T-helper 2 cell treated with Interferon-gamma antibody and Interleukin-4, amounts not matched to agents 100 ng/mL and 5 ng/mL, for 36 hours (primary cell): ENCODE measurements around the gene HLCS. TPM values are rescaled to one million over a fixed set of nuclear protein-coding genes. Genes with fewer than 3 reads are reported as not detected.

Experiments used
- intact Hi-C: fragments of 100-400 bp; cut with micrococcal nuclease; formaldehyde crosslinking; loops from one replicate; pipeline ENCODE4 v1.15.1; 2023
- total RNA-seq: library from RNA; stranded (reverse); gene quantifications from 2 replicates; pipeline ENCODE4 v1.2.3, GENCODE V29; 2022

Gene HLCS
- total RNA-seq, 1 donor from 2014 or later = 19.4 TPM

GRCh38 chr21:36917471-36918158, 48.9 kb downstream of the HLCS start:
- intact Hi-C loops = no loop called here

- intact Hi-C loops = no loop called here
Observed at GRCh38 chr21:36916718-36917117, 49.8 kb downstream of the HLCS start.

GRCh38 chr21:36915696-36916245, 50.7 kb downstream of the HLCS start:
- intact Hi-C loops = no loop called here

DNA sequence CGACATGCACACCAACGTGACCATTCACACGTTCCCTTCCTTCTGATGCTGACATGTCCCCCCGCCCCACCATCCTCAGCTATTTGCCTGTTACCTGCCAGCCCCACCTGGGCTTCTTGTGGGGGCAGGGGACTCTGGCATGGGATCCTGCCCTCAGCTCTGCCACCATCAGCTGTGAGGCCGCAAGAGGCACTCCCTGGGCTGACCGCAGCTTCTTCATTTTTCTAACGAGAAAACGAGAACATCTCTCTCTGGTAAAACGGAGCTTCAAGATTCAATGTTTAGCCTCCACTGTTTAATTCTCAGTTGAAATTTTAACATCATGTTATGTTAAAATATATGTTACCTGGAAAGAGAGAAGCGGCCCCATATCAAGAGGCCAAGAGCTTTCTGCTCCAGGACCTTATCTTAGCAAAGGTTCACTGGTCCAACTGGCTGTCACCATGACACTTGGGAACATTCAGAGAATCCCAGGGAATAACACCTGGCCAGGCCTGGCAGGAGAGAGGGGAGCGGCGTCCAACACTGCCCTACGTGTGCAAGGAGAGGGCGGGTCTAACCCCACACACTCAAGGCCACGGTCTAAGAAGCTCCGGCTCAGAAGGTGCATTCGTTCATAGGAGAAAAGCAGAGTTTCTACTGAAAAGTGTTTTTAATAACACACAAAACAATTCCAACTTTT, 51.3 kb downstream of the HLCS start:
- intact Hi-C loops = no loop called here

GRCh38 chr21:36914244-36915013, 52.0 kb downstream of the HLCS start:
- intact Hi-C loops = no loop called here

GRCh38 chr21:36913247-36914169, 53.0 kb downstream of the HLCS start:
- intact Hi-C loops = no loop called here

DNA sequence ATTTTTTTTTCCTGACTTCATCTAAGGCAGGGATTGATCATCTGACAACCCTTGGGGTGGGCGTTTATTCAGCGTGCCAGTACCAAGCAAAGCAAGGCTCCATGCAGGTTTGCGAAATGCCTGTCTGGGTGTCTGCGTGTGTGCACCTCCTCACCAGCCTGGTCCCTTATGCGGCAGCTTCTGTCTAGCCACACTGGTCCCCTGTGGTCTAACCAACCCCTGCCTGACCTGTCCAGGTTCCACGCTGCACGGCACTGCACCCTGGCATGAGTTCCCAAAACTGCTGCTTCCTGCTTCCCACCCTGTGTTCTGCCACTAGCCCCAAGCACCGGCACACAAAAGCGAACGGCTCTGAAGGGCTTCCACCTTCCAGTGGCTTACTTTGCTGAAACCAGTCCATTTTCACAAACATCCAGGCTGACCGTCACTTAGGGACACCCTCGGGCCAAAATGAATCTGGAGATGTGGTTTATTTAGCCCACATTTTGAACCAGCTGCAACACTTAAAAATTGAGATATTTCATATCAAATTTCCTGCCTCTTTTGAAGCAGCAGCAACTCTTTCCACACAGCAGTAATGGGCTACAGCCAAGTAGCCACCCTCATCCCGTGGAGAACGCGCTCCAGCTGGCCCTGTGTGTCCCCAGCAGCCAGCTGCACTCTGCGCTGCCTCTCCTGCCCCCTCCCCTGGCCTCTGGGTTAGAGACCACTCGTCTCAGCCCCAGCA, 55.7 kb downstream of the HLCS start:
- intact Hi-C loops = no loop called here

DNA sequence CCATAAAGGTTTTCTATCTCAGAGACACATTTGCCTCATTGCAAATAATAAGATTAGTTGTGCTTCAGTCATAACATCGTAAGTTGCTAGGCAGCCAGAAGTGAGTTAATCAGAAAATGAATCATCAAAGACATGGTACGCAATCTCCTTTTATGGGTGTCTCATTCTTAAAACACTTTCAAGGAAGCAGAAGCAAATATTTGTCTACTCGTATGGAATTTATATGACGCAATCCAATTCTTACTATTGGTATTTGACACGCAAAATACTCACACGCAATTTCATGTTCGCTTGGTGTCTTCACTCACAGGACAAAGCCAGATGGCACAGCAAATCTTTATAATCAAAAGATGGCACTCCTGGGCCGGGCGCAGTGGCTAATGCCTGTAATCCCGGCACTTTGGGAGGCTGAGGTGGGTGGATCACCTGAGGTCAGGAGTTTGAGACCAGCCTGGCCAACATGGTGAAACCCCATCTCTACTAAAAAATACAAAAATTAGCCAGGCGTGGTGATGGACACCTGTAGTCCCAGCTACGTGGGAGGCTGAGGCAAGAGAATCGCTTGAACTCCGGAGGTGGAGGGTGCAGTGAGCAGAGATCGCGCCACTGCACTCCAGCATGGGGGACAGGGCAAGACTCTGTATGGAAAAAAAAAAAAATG, 56.4 kb downstream of the HLCS start:
- intact Hi-C loops = no loop called here

GRCh38 chr21:36909423-36909822, 57.0 kb downstream of the HLCS start:
- intact Hi-C loops = no loop called here

DNA sequence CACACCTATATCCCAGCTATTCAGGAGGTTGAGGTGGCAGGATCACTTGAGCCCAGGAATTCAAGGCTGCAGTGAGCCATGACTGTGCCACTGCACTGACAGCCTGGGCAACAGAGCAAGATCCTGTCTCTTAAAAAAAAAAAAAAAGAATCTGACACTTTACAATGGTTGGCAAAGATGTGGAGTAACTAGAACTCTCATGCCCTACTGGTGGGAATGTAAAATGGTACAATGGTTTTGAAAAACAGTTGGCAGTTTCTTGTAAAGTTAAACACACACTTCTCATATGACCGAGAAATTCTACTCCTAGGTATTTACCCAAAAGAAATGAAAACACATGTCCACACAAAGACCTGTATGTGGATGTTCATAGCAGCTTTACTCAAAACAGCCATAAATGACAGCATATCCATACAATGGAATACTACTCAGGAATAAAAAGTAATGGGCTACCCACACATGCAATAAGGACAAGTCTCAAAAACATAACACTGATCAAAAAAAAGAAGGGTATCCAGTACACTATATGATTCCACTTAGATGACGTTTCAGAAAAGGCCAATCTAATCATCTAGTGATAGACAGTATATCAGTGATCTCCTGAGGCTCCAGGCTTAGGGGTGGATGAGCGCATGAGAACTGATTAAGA, 58.1 kb downstream of the HLCS start:
- intact Hi-C loops = no loop called here

DNA sequence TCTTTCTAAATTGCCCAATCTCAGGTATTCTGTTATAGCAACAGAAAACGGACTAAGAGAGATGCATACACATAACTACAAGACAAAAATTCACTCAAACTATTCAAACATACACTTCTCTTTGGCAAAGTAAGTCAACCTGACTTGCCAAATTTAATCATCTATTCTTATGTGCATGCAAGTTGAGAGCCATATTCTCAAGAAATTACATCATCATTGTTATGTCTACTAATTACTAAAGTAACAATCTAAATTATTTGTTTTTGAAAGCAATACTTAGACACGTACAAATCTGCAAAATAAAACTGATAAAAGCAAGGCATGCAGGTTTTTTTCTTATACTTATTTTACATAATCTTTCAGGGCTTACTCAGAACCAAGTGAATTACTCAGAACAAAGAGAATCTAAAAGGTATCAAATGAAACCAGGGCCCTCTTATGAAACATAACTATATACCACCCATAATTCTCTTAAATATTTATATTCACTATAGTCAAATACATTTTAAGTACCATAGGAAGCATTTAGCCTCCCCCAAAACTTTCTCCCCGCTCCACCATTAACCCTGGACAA, 62.3 kb downstream of the HLCS start:
- intact Hi-C loops = no loop called here

GRCh38 chr21:36902793-36903192, 63.7 kb downstream of the HLCS start:
- intact Hi-C loops = no loop called here

GRCh38 chr21:36902331-36902730, 64.1 kb downstream of the HLCS start:
- intact Hi-C loops = no loop called here

- intact Hi-C loops = no loop called here
Observed at GRCh38 chr21:36901575-36901974, 64.9 kb downstream of the HLCS start.

DNA sequence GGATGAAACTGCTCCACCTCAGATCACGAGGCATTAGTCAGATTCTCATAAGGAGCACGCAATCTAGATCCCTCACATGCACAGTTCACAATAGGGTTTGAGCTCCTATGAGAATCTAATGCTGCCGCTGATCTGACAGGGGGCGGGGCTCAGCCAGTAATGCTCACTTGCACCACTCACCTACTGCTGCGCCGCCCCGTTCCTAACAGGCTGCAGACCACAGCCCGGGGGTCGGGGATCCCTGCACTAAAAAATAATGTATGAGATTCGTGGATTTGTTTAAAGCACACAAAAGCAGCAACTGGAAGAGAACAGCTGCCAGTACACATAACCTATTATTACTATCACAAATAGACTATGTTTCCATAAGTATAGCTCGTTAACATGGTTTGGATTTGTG, 72.9 kb downstream of the HLCS start:
- intact Hi-C loops = no loop called here

DNA sequence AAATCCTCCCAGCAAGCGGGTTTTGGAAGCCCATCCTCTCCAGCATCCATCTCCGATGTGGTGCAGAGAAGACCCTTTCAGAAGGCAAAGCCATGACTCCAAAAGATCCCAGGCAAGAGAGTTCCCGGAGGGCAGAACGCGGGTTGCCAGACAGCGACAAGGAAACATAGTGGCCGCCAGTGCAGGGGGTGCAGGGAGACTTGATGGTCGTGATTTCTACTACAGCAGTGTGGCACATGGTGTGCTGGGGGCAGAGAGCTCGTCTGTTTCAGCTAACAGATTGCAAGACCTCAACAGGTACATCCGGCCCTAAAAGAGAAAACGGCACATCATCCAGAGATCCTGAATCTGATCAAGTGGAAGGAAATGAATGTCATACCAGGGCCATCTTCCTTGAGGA, 74.3 kb downstream of the HLCS start:
- intact Hi-C loops = no loop called here

- intact Hi-C loops = no loop called here
Observed at GRCh38 chr21:36891692-36892091, 74.8 kb downstream of the HLCS start.

- intact Hi-C loops = no loop called here
Observed at GRCh38 chr21:36891121-36891520, 75.3 kb downstream of the HLCS start.

- intact Hi-C loops = no loop called here
Observed at GRCh38 chr21:36890086-36890485, 76.4 kb downstream of the HLCS start.
